ENCODE data around the gene VSIG4. TPM values are rescaled to one million over a fixed set of nuclear protein-coding genes. Genes with fewer than 3 reads are reported as not detected.
"Not testable (repeated sequence)": the region's sequence is repeated elsewhere in the genome, so short reads cannot be mapped to it uniquely, and the experiment has no call there.

VSIG4 gene
- total RNA-seq = 15.1 TPM

GRCh38 chrX:66039944-66040343 lies at the start of gene VSIG4:
TSS of gene VSIG4 (minus strand) at chrX:66040080. CDS start at chrX:66039998, 82 bp downstream.
- FAIRE-seq = no peak
- no peak for DNase-seq (ENCODE audit: low spot score in 2 of 2)

GRCh38 chrX:66076801-66077200 lies 36.9 kb upstream of the VSIG4 start:
- FAIRE-seq (no peak), DNase-seq (ENCODE audit: low spot score in 2 of 2) (no peak)

- no peak for FAIRE-seq
Observed at GRCh38 chrX:66074920-66075879, 35.3 kb upstream of the VSIG4 start.

GRCh38 chrX:66071126-66071525 lies 31.2 kb upstream of the VSIG4 start:
- FAIRE-seq (no peak), DNase-seq (ENCODE audit: low spot score in 2 of 2) (no peak)

More at GRCh38 chrX:66074920-66075879, 35.3 kb upstream of the VSIG4 start:
- DNase-seq (ENCODE audit: low spot score in 2 of 2) = no peak

GRCh38 chrX:66064261-66064660 lies 24.4 kb upstream of the VSIG4 start:
- no peak for FAIRE-seq
- no peak for DNase-seq (ENCODE audit: low spot score in 2 of 2)

GRCh38 chrX:66057019-66057418 lies 17.1 kb upstream of the VSIG4 start:
- FAIRE-seq; DNase-seq (ENCODE audit: low spot score in 2 of 2): not testable (repeated sequence)

- no peak for DNase-seq (ENCODE audit: low spot score in 2 of 2)
- no peak for FAIRE-seq
Observed at GRCh38 chrX:66054978-66055377, 15.1 kb upstream of the VSIG4 start.

GRCh38 chrX:66053414-66053813 lies 13.5 kb upstream of the VSIG4 start:
- no peak for FAIRE-seq

GRCh38 chrX:66051980-66052379 lies 12.1 kb upstream of the VSIG4 start:
- FAIRE-seq (no peak), DNase-seq (ENCODE audit: low spot score in 2 of 2) (no peak)

More at GRCh38 chrX:66053414-66053813, 13.5 kb upstream of the VSIG4 start:
- DNase-seq (ENCODE audit: low spot score in 2 of 2) = no peak

GRCh38 chrX:66050140-66050569 lies 10.3 kb upstream of the VSIG4 start:
- DNase-seq (ENCODE audit: low spot score in 2 of 2) (peak in 1 of 2 donors; percentile 1), FAIRE-seq (no peak)

- FAIRE-seq = no peak
Observed at GRCh38 chrX:66049056-66049455, 9.2 kb upstream of the VSIG4 start.

GRCh38 chrX:66046612-66047235 lies 6.8 kb upstream of the VSIG4 start:
- DNase-seq (ENCODE audit: low spot score in 2 of 2) (no peak), FAIRE-seq (no peak)

More at GRCh38 chrX:66049056-66049455, 9.2 kb upstream of the VSIG4 start:
- DNase-seq (ENCODE audit: low spot score in 2 of 2) = no peak

GRCh38 chrX:66045894-66046293 lies 6.0 kb upstream of the VSIG4 start:
- FAIRE-seq (no peak), DNase-seq (ENCODE audit: low spot score in 2 of 2) (no peak)

GRCh38 chrX:66043584-66043983 lies 3.7 kb upstream of the VSIG4 start:
- DNase-seq (ENCODE audit: low spot score in 2 of 2) (no peak), FAIRE-seq (no peak)

- DNase-seq (ENCODE audit: low spot score in 2 of 2) (no peak), FAIRE-seq (no peak)
Observed at GRCh38 chrX:66042307-66043077, 2.6 kb upstream of the VSIG4 start.

- DNase-seq (ENCODE audit: low spot score in 2 of 2) (no peak), FAIRE-seq (no peak)
Observed at GRCh38 chrX:66038115-66038514, 1.8 kb downstream of the VSIG4 start.

- FAIRE-seq = no peak
- no peak for DNase-seq (ENCODE audit: low spot score in 2 of 2)
Observed at GRCh38 chrX:66036231-66036630, 3.6 kb downstream of the VSIG4 start.

- FAIRE-seq (no peak), DNase-seq (ENCODE audit: low spot score in 2 of 2) (no peak)
Observed at GRCh38 chrX:66035667-66036066, 4.2 kb downstream of the VSIG4 start.

- FAIRE-seq = no peak
Observed at GRCh38 chrX:66030505-66031317, 9.2 kb downstream of the VSIG4 start.

GRCh38 chrX:66028936-66029335 lies 10.9 kb downstream of the VSIG4 start:
- FAIRE-seq (no peak), DNase-seq (ENCODE audit: low spot score in 2 of 2) (no peak)

More at GRCh38 chrX:66030505-66031317, 9.2 kb downstream of the VSIG4 start:
- no peak for DNase-seq (ENCODE audit: low spot score in 2 of 2)

Measured in frontal cortex (tissue), 4 donors.